ENCODE measurements around the gene CARD9.
"Not testable (repeated sequence)": the region's sequence is repeated elsewhere in the genome, so short reads cannot be mapped to it uniquely, and the experiment has no call there.

The CARD9 gene

DNA sequence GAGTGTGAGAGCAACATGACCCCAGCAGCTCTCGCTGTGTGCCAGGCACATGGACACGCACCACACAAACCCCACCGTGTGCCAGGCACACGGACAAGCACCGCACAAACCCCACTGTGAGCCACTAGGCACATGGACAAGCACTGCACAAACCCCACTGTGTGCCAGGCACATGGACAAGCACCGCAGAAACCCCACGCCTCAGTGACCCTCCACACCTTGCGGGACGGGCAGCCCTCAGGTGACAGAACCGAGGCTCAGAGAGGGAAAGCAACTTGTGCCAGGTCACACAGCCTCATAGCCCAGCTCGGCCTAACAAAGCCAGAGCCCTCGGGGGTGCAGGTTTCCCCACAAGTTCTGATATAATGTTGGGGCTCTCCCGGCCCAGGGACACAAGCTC, 48.1 kb downstream of the CARD9 start:
- Histone ChIP-seq H3K9ac (ENCODE audit: low read length) (no peak overlapping the region), H3K4me1 (ENCODE audit: control insufficient read depth, insufficient read depth, low read length) (peaks cover 33% of the 10 kb centered on the region), H3K27me3 (ENCODE audit: control insufficient read depth, insufficient read depth, low read length) (peaks cover 12% of the 10 kb centered on the region), H3K9me3 (ENCODE audit: control insufficient read depth, low read length) (no peaks in the 10 kb centered on the region), H3K36me3 (ENCODE audit: control insufficient read depth, insufficient read depth, low read length) (no peaks in the 10 kb centered on the region), H3K4me3 (ENCODE audit: low read length) (no peak overlapping the region)

DNA sequence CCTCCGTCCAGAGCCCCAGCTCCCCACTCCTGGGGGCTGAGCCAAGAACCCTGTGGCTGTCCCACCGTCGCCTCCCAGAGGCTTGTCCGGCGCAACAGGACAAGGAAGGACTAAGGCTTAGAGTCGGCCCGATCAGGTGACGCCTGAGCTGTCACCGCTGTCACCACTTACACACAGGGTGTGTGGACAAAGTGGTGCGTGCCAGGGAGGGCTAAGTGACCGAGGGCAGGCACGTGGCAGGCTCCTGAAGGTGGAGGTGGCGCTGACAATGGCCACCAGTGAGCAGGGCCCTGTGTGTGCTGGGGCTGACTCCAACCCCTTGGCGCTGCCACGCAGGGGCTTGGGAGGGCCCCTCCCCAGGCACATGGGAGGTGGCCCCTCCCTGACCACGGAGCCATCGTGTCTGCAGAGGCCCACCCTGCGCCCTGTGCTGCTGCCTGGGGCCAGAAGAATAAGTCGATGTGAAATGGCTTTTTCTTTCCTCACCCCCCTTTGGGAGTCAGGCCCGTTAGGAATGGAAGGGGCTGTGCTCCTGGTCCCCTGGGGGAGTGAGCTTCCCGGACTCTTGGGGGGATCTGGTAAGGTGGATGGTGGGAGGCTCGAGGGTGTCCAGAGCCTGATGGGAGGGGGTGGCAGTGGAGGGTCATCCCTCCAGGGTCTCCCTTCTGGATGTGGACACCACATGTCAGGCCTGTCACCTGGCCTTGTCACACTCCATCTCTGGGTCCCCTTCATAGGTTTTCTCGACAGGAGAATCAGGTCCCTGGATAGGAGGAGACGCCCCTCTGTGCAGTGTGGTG, 48.8 kb downstream of the CARD9 start:
- Histone ChIP-seq H3K4me1 (ENCODE audit: control insufficient read depth, insufficient read depth, low read length) (peaks cover 33% of the 10 kb centered on the region), H3K9ac (ENCODE audit: low read length) (no peak overlapping the region), H3K36me3 (ENCODE audit: control insufficient read depth, insufficient read depth, low read length) (no peaks in the 10 kb centered on the region), H3K27me3 (ENCODE audit: control insufficient read depth, insufficient read depth, low read length) (peaks cover 12% of the 10 kb centered on the region), H3K4me3 (ENCODE audit: low read length) (no peak overlapping the region), H3K9me3 (ENCODE audit: control insufficient read depth, low read length) (no peaks in the 10 kb centered on the region)

DNA sequence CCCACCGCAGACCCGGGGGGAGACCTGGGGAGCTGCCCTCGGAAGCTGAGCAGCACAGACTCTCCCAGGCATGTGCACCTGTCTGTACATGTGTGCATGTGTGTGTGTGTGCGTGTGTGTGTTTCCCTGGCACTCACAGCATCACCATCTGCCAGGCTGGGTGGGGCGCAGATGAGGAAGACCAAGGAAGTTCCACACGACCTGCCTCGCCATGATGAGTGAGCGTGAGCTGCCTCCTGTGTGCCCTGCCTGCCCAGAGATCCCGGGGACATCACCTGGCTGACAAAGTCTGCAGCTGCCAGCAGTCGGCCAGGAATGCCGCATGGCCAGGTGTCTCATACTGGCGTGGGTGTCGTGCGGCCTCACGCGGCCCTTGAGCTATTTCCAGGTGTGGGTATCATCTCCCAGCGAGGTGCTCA, 50.1 kb downstream of the CARD9 start:
- Histone ChIP-seq H3K36me3 (ENCODE audit: control insufficient read depth, insufficient read depth, low read length) (no peaks in the 10 kb centered on the region), H3K27me3 (ENCODE audit: control insufficient read depth, insufficient read depth, low read length) (peaks cover 12% of the 10 kb centered on the region), H3K9ac (ENCODE audit: low read length) (no peak overlapping the region), H3K4me1 (ENCODE audit: control insufficient read depth, insufficient read depth, low read length) (peaks cover 32% of the 10 kb centered on the region), H3K9me3 (ENCODE audit: control insufficient read depth, low read length) (no peaks in the 10 kb centered on the region), H3K4me3 (ENCODE audit: low read length) (no peak overlapping the region)

DNA sequence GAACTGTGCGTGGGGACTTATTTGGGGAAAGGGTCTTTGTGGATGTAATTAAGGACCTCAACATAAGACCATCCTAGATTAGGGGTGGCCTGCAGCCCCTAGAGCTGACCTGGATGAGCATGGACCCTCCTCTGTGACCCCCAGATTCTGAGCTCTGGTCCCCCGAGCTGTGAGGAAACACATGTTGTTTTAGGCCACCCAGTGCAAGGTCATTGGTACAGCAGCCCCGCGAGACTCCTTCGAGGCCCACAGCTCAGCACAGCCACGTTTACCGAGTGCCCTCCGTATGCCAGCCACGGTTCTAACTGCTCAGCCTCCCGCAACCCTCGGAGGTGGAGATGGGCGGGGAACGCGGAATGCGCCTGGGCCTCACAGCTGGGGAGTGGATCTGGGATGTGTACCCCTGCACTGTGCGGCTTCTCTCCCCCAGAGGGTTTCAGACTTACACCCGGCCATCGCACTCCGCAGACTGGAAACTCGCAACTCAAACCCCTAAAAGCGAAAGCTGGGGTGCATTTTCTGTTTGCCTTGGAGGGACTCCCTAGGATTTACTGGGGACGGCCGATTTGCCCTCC, 50.6 kb downstream of the CARD9 start:
- Histone ChIP-seq H3K36me3 (ENCODE audit: control insufficient read depth, insufficient read depth, low read length) (no peaks in the 10 kb centered on the region), H3K27me3 (ENCODE audit: control insufficient read depth, insufficient read depth, low read length) (peaks cover 8% of the 10 kb centered on the region), H3K4me3 (ENCODE audit: low read length) (no peak overlapping the region), H3K9ac (ENCODE audit: low read length) (no peak overlapping the region), H3K4me1 (ENCODE audit: control insufficient read depth, insufficient read depth, low read length) (peaks cover 27% of the 10 kb centered on the region), H3K9me3 (ENCODE audit: control insufficient read depth, low read length) (no peaks in the 10 kb centered on the region)

DNA sequence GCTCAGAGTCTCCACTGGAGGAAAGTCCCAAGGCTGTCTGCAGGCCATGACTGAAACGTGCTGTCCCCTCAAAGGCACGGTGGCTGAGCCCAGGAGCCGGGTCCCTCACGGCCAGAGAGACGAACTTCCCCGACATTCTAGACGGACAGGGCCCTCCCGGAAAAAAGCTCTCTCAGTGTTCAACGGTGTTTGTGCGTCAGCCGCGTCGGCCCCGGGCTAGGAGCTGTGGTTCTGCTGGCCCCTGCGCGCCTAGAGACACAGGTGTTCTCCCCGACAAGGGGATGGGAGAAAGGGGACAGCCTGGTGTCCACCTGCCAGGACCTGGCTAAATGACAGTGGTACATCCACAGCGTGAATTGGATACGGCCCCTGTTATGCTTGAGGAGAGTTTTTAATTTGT, 51.9 kb downstream of the CARD9 start:
- Histone ChIP-seq H3K4me3 (ENCODE audit: low read length) (no peak overlapping the region), H3K36me3 (ENCODE audit: control insufficient read depth, insufficient read depth, low read length) (no peaks in the 10 kb centered on the region), H3K9me3 (ENCODE audit: control insufficient read depth, low read length) (no peaks in the 10 kb centered on the region), H3K4me1 (ENCODE audit: control insufficient read depth, insufficient read depth, low read length) (peaks cover 22% of the 10 kb centered on the region), H3K9ac (ENCODE audit: low read length) (no peak overlapping the region), H3K27me3 (ENCODE audit: control insufficient read depth, insufficient read depth, low read length) (peaks cover 4% of the 10 kb centered on the region)

DNA sequence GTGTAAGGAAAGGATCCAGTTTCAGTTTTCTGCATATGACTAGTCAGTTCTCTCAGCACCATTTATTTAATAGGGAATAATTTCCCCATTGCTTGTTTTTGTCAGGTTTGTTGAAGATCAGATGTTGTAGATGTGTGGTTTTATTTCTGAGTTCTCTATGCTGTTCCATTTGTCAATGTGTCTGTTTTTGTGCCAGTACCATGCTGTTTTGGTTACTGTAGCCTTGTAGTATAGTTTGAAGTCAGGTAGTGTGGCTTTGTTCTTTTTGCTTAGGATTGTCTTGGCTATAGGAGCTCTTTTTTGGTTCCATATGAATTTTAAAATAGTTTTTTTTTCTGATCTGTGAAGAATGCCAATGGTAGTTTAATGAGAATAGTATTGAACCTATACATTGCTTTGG, 52.5 kb downstream of the CARD9 start:
- not testable (repeated sequence) for H3K9me3 ChIP-seq (ENCODE audit: control insufficient read depth, low read length); H3K36me3 ChIP-seq (ENCODE audit: control insufficient read depth, insufficient read depth, low read length); H3K4me3 ChIP-seq (ENCODE audit: low read length); H3K27me3 ChIP-seq (ENCODE audit: control insufficient read depth, insufficient read depth, low read length); H3K9ac ChIP-seq (ENCODE audit: low read length)
- peaks cover 17% of the 10 kb centered on the region for H3K4me1 ChIP-seq (ENCODE audit: control insufficient read depth, insufficient read depth, low read length)

DNA sequence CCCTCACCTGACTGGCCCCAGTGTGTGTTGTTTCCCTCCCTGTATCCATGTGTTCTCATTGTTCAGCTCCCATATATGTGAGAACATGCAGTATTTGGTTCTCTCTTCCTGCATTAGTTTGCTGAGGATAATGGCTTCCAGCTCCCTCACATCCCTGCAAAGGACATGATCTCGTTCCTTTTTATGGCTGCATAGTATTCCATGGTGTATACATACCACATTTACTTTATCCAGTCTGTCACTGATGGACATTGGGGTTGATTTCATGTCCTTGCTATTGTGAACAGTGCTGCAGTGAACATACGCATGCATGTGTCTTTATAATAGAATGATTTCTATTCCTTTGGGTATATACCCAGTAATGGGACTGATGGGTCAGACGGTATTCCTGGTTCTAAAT, 53.5 kb downstream of the CARD9 start:
- not testable (repeated sequence) for H3K9me3 ChIP-seq (ENCODE audit: control insufficient read depth, low read length); H3K36me3 ChIP-seq (ENCODE audit: control insufficient read depth, insufficient read depth, low read length); H3K9ac ChIP-seq (ENCODE audit: low read length); H3K27me3 ChIP-seq (ENCODE audit: control insufficient read depth, insufficient read depth, low read length); H3K4me3 ChIP-seq (ENCODE audit: low read length)
- peaks cover 15% of the 10 kb centered on the region for H3K4me1 ChIP-seq (ENCODE audit: control insufficient read depth, insufficient read depth, low read length)

DNA sequence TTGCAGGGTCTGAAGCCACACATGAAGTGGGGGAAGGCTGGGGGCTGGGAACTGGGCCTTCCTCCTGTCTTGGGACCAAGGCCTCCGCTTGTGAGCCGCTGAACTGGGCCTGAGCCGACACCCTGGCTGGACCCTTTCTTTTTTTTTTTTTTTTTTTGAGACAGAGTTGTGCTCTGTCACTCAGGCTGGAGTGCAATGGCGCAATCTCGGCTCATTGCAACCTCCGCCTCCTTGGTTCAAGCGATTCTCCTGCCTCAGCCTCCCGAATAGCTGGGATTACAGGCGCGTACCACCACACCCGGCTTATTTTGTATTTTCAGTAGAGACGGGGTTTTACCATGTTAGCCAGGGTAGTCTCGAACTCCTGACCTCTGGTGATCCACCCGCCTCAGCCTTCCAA, 54.2 kb downstream of the CARD9 start:
- H3K36me3 ChIP-seq (ENCODE audit: control insufficient read depth, insufficient read depth, low read length); H3K9me3 ChIP-seq (ENCODE audit: control insufficient read depth, low read length); H3K4me3 ChIP-seq (ENCODE audit: low read length); H3K9ac ChIP-seq (ENCODE audit: low read length); H3K4me1 ChIP-seq (ENCODE audit: control insufficient read depth, insufficient read depth, low read length); H3K27me3 ChIP-seq (ENCODE audit: control insufficient read depth, insufficient read depth, low read length): not testable (repeated sequence)

DNA sequence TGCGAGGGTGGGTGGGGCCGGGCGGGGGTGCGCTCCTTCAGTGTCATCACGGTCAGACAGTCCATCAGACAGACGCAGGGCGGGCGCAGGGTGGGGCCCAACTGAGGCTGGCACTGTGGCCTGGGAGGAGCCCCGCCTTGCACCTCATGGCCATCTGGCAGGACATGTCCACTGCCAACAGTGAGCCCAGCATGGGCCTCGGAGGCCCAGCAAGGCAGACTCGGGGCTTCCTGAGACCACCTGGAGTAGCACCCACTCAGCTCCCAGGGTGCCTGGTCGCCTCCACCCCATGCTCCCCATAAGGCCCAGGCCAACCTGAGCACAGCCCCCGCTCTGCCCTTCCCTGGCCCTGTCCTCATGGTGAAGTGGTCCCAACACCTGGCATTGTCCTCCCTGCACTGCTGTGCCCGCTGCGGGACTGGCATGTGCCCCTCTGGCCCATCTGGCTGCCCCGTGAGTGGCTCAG, 54.7 kb downstream of the CARD9 start:
- no peak overlapping the region for H3K9ac ChIP-seq (ENCODE audit: low read length)
- no peaks in the 10 kb centered on the region for H3K27me3 ChIP-seq (ENCODE audit: control insufficient read depth, insufficient read depth, low read length)
- no peak overlapping the region for H3K4me3 ChIP-seq (ENCODE audit: low read length)
- peaks cover 4% of the 10 kb centered on the region for H3K9me3 ChIP-seq (ENCODE audit: control insufficient read depth, low read length)
- H3K36me3 ChIP-seq (ENCODE audit: control insufficient read depth, insufficient read depth, low read length): no peaks in the 10 kb centered on the region
- H3K4me1 ChIP-seq (ENCODE audit: control insufficient read depth, insufficient read depth, low read length): peaks cover 3% of the 10 kb centered on the region

DNA sequence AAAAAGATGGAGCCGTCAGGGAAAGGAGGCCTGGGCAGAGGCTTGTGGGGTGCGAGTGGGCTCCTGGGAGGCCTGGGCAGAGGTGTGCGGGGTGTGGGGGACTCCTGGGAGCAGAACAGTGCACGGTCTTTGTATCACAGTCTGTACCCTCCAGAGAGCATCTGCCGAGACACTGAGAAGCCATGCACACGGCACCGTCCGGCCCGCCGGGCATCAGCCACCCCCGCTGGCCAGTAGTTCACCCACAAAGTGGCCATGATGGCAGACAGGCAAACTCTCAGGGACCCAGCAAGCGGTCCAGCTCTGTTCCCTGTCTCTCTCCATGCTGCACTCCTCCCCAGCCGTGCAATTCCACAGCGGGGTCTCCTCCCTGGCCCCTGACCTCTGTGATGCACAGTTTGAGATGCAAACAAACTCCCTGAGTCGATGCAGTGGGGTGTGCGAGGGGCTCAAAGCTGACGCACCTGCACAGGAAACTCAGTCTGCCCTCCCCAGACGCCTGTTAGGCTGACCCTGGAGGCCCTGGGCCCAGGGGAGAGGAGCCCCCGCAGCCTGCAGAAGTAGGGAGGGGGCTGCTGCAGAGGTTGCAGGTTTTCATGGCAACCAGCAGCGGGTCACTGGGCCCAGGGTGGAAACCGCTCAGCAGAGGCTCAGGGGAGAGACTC, 55.2 kb downstream of the CARD9 start:
- Histone ChIP-seq H3K4me1 (ENCODE audit: control insufficient read depth, insufficient read depth, low read length) (no peaks in the 10 kb centered on the region), H3K27me3 (ENCODE audit: control insufficient read depth, insufficient read depth, low read length) (no peaks in the 10 kb centered on the region), H3K4me3 (ENCODE audit: low read length) (no peak overlapping the region), H3K9me3 (ENCODE audit: control insufficient read depth, low read length) (peaks cover 4% of the 10 kb centered on the region), H3K9ac (ENCODE audit: low read length) (no peak overlapping the region), H3K36me3 (ENCODE audit: control insufficient read depth, insufficient read depth, low read length) (no peaks in the 10 kb centered on the region)

DNA sequence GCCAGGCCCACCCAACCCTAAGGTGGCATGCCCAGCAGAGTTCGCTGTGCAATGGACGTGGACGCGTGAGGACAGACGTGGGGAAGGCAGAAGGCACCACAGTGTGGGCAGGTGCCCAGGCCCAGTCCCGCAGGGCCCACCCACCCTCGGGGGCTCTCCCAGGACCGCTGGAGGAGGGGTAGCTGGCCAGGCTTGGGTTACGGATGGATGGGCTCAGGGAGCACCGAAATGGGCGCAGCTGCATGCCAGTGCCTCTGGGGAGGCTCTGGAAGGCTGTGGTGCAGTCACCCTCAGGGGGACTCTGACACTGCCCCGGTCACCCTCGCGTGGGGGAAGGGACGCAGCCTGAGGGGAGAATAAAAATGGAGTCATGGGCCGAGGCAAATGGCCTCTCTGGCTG, 55.8 kb downstream of the CARD9 start:
- Histone ChIP-seq H3K4me3 (ENCODE audit: low read length) (no peak overlapping the region), H3K9ac (ENCODE audit: low read length) (no peak overlapping the region), H3K27me3 (ENCODE audit: control insufficient read depth, insufficient read depth, low read length) (no peaks in the 10 kb centered on the region), H3K9me3 (ENCODE audit: control insufficient read depth, low read length) (peaks cover 4% of the 10 kb centered on the region), H3K4me1 (ENCODE audit: control insufficient read depth, insufficient read depth, low read length) (no peaks in the 10 kb centered on the region), H3K36me3 (ENCODE audit: control insufficient read depth, insufficient read depth, low read length) (no peaks in the 10 kb centered on the region)

DNA sequence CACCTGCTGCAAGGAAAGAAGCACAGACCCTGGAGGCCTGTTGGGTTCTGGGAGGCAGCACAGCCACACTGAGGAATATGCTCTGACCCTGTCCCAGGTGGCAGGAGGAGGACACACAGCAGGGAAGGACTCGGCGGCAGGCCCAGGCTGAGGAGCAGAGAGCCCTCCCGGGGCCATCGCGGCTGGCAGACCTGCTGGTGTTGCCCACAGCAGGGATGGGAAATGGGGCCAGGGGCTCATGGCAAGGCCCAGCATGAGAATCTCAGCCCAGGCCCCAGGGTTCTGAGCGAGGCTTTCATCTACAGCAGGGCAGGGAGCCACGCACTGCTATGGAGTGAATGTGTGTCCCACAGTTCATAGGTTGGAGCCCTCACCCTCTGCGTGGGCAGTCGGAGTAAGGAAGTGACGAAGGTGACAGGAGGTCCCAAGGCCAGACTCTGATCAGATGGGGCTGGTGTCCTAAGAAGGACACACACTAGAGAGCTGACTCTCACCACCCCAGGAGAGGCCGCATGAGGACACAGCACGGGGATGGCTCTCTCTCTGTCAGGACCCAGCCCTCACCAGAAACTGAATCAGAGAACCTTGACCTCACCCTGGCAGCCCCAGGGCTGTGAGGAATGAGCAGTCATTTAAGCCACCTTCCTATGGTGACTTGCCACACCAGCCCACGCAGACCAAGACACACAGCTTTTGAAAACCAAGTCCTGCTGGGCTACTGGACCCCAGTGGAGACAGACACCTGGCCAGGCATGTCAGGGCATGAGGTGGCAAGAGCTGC, 56.4 kb downstream of the CARD9 start:
- no peaks in the 10 kb centered on the region for H3K36me3 ChIP-seq (ENCODE audit: control insufficient read depth, insufficient read depth, low read length)
- no peak overlapping the region for H3K4me3 ChIP-seq (ENCODE audit: low read length)
- H3K27me3 ChIP-seq (ENCODE audit: control insufficient read depth, insufficient read depth, low read length): no peaks in the 10 kb centered on the region
- H3K4me1 ChIP-seq (ENCODE audit: control insufficient read depth, insufficient read depth, low read length): peaks cover 6% of the 10 kb centered on the region
- H3K9ac ChIP-seq (ENCODE audit: low read length): no peak overlapping the region
- peaks cover 4% of the 10 kb centered on the region for H3K9me3 ChIP-seq (ENCODE audit: control insufficient read depth, low read length)
